Gastrocnemius medialis (tissue), 4 donors: Measurements from ENCODE around the gene MEMO1. TPM values are rescaled to one million over a fixed set of nuclear protein-coding genes. Genes with fewer than 3 reads are reported as not detected.

ENCODE experiments used
- ATAC-seq, 2 donors: fragments of 150-250 bp; one replicate each; pipeline ENCODE4 v1.9.1; 2016
- DNase-seq, 2 donors: peaks; one replicate each; pipeline ENCODE4 v3.0.0-alpha.2; 2019
- H3K27ac ChIP-seq, 4 donors: fragments of 200-600 bp; sonication (generic); 1 replicate in 1 of 4; 2 replicates in 3 of 4; pipeline ENCODE4 v1.5.1; 2016 to 2018; ENCODE audit warnings: mild to moderate bottlenecking in 2 of 4, moderate library complexity in 1 of 4
- H3K27me3 ChIP-seq, 3 donors: fragments of 200-600 bp; sonication (generic) in 2 of 3; 1 replicate in 1 of 3; 2 replicates in 2 of 3; pipeline versions ENCODE4 v1.5.1 to v1.6.0; 2016 to 2019; ENCODE audit warnings: mild to moderate bottlenecking in 1 of 3, moderate library complexity in 1 of 3
- H3K36me3 ChIP-seq, 2 donors: fragments of 200-600 bp; sonication (generic) in 1 of 2; one replicate each; pipeline ENCODE4 v1.5.1; 2017 to 2018
- H3K4me1 ChIP-seq, 2 donors: fragments of 200-600 bp; sonication (generic) in 1 of 2; one replicate each; pipeline ENCODE4 v1.5.1; 2016 to 2017; ENCODE audit warnings: mild to moderate bottlenecking in 2 of 2
- H3K4me3 ChIP-seq, 4 donors: fragments of 200-600 bp; sonication (generic) in 3 of 4; 1 replicate in 1 of 4; 2 replicates in 3 of 4; pipeline ENCODE4 v1.5.1; 2016 to 2019; ENCODE audit warnings: mild to moderate bottlenecking in 2 of 4
- H3K9me3 ChIP-seq, 3 donors: fragments of 200-600 bp; sonication (generic) in 2 of 3; 1 replicate in 1 of 3; 2 replicates in 2 of 3; pipeline ENCODE4 v1.5.1; 2016 to 2019
- CTCF ChIP-seq, 5 experiments: fragments of 450-650 bp in 3 of 5; fragments of 200-600 bp in 2 of 5; sonication (generic) in 2 of 5; IDR thresholded peaks in 4 of 5; conservative IDR thresholded peaks in 1 of 5; 1 replicate in 4 of 5; 2 replicates in 1 of 5; pipeline ENCODE4 v1.5.1; 2016 to 2019; ENCODE audit warnings: antibody characterized with exemption in 5 of 5, mild to moderate bottlenecking in 3 of 5, moderate library complexity in 3 of 5
- POLR2A ChIP-seq, 2 donors: fragments of 450-650 bp; IDR thresholded peaks; one replicate each; pipeline ENCODE4 v1.6.1; 2017; ENCODE audit warnings: antibody characterized with exemption in 2 of 2, mild to moderate bottlenecking in 2 of 2, moderate library complexity in 2 of 2
- in situ Hi-C, 4 donors: fragments of 200-750 bp; cut with MboI; loops; one replicate each; pipeline versions ENCODE4 v1.15.0 to v1.8.0; 2017; ENCODE audit warnings: low sequenced_read_pairs in 4 of 4
- intact Hi-C: fragments of 100-400 bp; cut with DNase I; formaldehyde crosslinking; loops from one replicate; pipeline ENCODE4 v1.15.1; 2023; ENCODE audit warnings: low total_unique reads
- total RNA-seq, 4 donors: library from RNA; depleted of rRNA; stranded (reverse); fragments of >200 nt; gene quantifications; one replicate each; pipeline versions ENCODE4 v1.1.0 to v1.2.3, GENCODE V29; 2016

MEMO1 gene
- total RNA-seq, 4 donors from 2014 or later = 32.2 to 75.0 (median 50.0) TPM

GRCh38 chr2:31937741-31938140 lies 73.1 kb downstream of the MEMO1 start:
- Histone ChIP-seq H3K9me3 (no peaks in the 10 kb centered on the region), H3K36me3 (peaks cover 0 to 7% of the 10 kb centered on the region in 2 donors), H3K4me1 (no peaks in the 10 kb centered on the region), H3K4me3 (no peak overlapping the region), H3K27me3 (no peaks in the 10 kb centered on the region), H3K27ac (no peak overlapping the region)
- DNase-seq (no peak), ATAC-seq (no peak)
- TF ChIP-seq CTCF (IDR thresholded peaks at IDR 0.05 in 4 of 5, conservative IDR thresholded peaks at IDR 0.05 in 1 of 5) = no peak
- TF ChIP-seq POLR2A (IDR thresholded peaks at IDR 0.05) = no peak
- in situ Hi-C loops = no loop called here
- intact Hi-C loops = no loop called here

GRCh38 chr2:31935370-31935769 lies 75.4 kb downstream of the MEMO1 start:
- Histone ChIP-seq H3K27me3 (no peaks in the 10 kb centered on the region), H3K27ac (no peak overlapping the region), H3K36me3 (no peaks in the 10 kb centered on the region), H3K4me1 (no peaks in the 10 kb centered on the region), H3K9me3 (no peaks in the 10 kb centered on the region), H3K4me3 (no peak overlapping the region)
- no peak for TF ChIP-seq CTCF (IDR thresholded peaks at IDR 0.05 in 4 of 5, conservative IDR thresholded peaks at IDR 0.05 in 1 of 5)
- no peak for TF ChIP-seq POLR2A (IDR thresholded peaks at IDR 0.05)
- in situ Hi-C loops (no loop called here), intact Hi-C loops (no loop called here)
- no peak for ATAC-seq
- no peak for DNase-seq

GRCh38 chr2:31933066-31933465 lies 77.7 kb downstream of the MEMO1 start:
- TF ChIP-seq POLR2A (IDR thresholded peaks at IDR 0.05) (no peak), CTCF (IDR thresholded peaks at IDR 0.05 in 4 of 5, conservative IDR thresholded peaks at IDR 0.05 in 1 of 5) (no peak)
- H3K9me3 ChIP-seq = no peaks in the 10 kb centered on the region
- in situ Hi-C loops (no loop called here), intact Hi-C loops (no loop called here)
- no peaks in the 10 kb centered on the region for H3K27me3 ChIP-seq
- H3K4me1 ChIP-seq = no peaks in the 10 kb centered on the region
- no peak overlapping the region for H3K4me3 ChIP-seq
- H3K36me3 ChIP-seq = no peaks in the 10 kb centered on the region
- H3K27ac ChIP-seq = no peak overlapping the region
- DNase-seq = no peak
- no peak for ATAC-seq

GRCh38 chr2:31932589-31932988 lies 78.2 kb downstream of the MEMO1 start:
- Histone ChIP-seq H3K9me3 (no peaks in the 10 kb centered on the region), H3K36me3 (no peaks in the 10 kb centered on the region), H3K4me1 (no peaks in the 10 kb centered on the region), H3K4me3 (no peak overlapping the region), H3K27me3 (no peaks in the 10 kb centered on the region), H3K27ac (no peak overlapping the region)
- no peak for ATAC-seq
- no peak for DNase-seq
- TF ChIP-seq CTCF (IDR thresholded peaks at IDR 0.05 in 4 of 5, conservative IDR thresholded peaks at IDR 0.05 in 1 of 5) = no peak
- no peak for TF ChIP-seq POLR2A (IDR thresholded peaks at IDR 0.05)
- in situ Hi-C loops (no loop called here), intact Hi-C loops (no loop called here)

- Histone ChIP-seq H3K27me3 (no peaks in the 10 kb centered on the region), H3K4me3 (no peak overlapping the region), H3K9me3 (no peaks in the 10 kb centered on the region), H3K36me3 (no peaks in the 10 kb centered on the region), H3K4me1 (no peaks in the 10 kb centered on the region), H3K27ac (no peak overlapping the region)
- no peak for TF ChIP-seq POLR2A (IDR thresholded peaks at IDR 0.05)
- TF ChIP-seq CTCF (IDR thresholded peaks at IDR 0.05 in 4 of 5, conservative IDR thresholded peaks at IDR 0.05 in 1 of 5) = no peak
- in situ Hi-C loops = no loop called here
- DNase-seq (no peak), ATAC-seq (no peak)
- intact Hi-C loops = no loop called here
These were observed 78.9 kb downstream of the MEMO1 start for GRCh38 chr2:31931916-31932315.
